Hematopoietic multipotent progenitor cell treated with erythropoietin and hydrocortisone succinate and interleukin-3 and kit ligand, for 8 days (in vitro differentiated cells): ENCODE measurements around the gene KRTAP25-1.

Source experiments
- DNase-seq: peaks from one replicate; pipeline ENCODE4 v3.0.0-alpha.2; 2015

Gene KRTAP25-1

GRCh38 chr21:30248844-30249243 is 40.5 kb downstream of the KRTAP25-1 start:
- DNase-seq, result no peak

GRCh38 chr21:30245061-30245460 is 44.3 kb downstream of the KRTAP25-1 start:
- no peak for DNase-seq

- DNase-seq, result no peak
Observed at GRCh38 chr21:30243691-30244090, 45.6 kb downstream of the KRTAP25-1 start.

GRCh38 chr21:30240661-30241060 is 48.7 kb downstream of the KRTAP25-1 start:
- no peak for DNase-seq
